SK-N-DZ (cell line): ENCODE measurements around the gene CHL1.
A peak's percentile ranks its signal among the peaks of the same experiment; 100 is the strongest.

Experiments used
- DNase-seq: peaks from one replicate; pipeline ENCODE4 v3.0.0-alpha.2; 2015; ENCODE audit warnings: low spot score

CHL1 gene

DNA sequence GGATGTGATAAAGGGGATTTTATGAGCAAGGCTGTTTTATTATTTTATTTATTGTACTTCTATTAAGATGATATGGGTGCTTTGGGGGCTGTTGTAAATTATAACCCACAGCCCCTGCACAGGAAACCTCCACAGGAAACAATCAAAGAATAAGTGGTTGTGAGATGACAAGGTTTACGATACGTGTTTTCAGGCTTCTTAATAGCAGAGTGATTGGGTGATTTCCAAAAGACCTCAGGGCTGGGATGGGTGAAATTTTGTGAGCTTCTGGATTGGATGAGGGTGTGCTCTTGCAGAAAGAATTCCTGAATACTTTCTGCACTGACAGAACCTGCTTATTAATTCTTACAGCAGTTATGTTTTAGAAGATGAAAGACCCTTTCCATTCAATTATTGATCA lies 21.4 kb downstream of the CHL1 start:
- DNase-seq = no peak

DNA sequence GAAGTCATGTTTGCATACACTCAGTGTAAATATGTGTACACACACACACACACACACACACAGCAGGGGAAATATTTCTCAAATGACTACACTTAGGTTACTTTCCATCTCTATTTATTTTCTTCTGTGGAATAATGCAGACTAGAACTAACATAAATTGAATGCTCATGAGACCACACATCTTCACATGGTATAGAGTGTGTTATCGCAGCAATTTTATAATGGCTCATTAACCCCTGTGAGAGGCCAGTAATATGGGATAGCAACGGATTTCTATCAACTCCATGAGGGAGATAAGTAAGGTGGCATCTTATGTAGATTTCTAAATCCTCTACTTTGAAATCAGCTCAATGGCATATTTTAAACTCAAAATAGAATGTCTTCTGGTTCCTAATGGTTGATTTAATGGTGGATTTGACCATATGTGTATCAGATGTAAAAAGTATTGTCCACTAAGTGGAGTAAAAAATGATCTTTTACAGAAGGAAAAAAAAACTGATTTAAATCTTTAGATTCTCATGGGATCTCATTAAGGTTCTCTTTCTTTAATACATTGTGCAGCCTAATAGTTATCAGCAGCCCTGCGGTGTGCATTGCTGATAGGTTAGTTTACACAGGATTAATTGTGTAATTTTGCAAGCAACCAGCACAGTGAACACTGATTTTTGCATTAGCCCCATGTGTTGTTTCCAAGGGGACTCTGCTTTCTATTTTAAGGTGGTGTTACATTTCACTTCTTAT lies 32.0 kb downstream of the CHL1 start:
- DNase-seq = no peak

DNA sequence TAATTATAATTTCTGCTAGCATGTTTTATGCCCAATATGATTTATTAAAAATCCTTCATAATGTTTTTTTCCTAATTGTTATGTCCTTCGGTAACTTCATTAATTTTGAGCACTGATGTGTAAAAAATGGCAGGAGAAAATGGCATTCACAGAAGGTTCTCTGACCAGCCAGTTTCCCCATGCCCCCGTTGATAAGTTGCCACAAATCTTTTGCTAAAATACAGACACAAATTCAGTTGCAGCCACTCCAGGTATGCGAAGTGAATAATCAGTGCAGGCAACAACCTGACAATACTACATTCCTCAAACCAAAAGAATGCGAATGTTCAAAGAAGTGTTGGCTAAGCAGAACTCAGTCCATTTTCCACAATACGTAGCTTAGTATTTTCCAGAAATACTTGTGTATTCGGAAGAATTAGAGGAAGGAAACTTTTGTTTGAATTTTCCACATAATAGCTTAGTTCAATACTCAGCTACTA lies 32.7 kb downstream of the CHL1 start:
- DNase-seq = no peak

DNA sequence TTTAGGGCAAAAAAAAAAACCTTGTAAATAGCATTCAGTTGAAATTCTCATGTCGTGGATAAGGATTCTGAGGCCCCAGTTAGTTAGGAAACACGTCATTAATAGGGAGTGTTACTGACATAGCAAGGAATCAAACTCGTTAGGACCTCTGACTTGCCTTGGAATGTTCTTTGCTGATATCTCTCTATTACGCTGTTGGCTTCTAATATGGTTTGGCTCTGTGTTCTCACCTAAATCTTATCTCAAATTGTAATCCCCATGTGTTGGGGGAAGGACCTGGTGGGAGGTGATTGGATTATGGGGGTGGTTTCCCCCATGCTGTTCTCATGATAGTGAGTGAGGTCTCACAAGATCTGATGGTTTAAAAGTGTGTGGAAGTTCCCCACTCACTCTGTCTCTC lies 40.3 kb downstream of the CHL1 start:
- no peak for DNase-seq

DNA sequence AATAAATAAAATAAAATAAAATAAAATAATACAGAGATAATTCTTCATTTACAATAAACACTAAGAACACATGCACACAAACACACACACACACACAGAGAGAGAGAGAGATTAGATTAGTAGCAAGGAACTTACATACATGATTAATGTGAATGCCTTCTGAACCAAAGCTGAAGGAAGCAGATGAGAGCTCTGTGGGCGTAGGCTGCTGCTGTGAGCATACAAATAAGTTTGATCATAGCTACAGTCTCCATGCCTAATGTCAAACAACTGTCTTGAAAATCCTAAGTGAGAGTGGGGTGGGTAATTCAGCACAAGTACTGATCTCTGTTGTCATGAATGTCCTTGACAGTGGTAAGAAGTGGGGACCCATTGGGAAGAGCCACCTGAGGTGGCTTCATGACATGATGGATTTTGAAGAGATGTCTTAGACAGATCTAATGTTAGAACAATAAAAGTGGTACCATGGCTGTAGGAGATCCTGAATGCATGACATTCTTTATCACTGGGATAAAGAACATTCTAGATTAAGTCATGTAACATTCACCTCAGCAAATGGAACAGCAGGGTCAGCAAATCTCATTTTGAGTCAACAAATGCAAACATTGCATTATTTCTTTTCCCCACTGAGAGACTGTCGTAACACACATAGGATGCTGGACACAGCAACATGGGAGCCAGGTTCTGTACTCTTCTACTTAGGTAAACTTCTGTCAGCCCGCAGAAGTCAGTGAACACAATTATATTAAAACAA lies 46.2 kb downstream of the CHL1 start:
- no peak for DNase-seq

DNA sequence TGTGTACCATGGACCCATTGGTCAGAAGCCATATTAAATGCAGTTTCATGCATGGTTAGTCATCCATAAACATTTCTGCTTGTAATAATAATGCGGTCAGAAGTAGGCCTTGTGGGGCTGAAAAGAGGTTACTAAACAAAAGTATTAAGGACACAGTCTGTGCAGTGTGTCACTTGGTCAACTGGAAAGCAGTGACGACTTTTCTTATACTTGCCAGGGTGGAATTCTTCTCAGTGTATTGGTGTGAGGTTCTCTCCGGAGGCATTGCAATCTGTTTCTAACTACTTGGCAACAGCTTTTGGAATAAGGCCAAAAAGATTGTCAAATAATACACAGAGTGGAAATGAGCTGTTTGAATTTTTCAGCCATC lies 46.8 kb downstream of the CHL1 start:
- DNase-seq = no peak

DNA sequence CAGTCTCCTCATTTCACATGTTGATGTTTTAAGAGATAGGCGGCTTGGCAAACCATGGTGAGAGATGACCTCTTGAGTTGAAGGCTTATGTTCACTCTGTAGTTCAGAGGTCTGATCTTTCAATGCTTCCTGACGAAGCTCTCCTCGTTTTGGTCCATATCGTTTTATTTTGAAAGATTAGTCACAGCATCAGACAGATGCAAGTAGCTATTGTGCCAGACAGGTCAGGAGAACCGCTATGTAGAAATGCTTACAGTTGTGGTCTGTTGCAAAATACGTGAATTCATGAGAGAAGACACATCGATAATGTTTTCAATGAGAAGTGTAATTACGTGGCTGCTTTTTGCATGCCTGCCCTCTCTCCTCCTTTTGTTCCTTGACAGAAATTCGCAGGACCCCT lies 47.5 kb downstream of the CHL1 start:
- DNase-seq = no peak

DNA sequence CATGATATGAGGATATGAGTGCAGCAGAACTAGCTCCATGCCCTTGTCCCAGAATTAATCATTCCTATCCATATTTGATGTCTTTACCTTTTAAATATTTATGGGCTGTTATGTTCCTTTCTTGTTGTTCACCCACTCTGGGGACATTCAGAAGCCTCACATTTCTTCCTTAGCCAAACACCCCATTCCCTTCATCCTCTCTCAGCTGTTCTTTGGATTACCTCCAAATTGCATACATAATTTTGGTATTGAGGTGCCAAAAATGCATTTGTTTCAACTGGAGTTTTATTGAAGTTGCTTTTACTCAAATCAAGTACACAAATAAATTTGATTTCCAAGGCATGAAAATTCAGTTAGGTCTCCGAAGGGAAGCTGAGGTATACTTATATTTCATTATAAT lies 51.4 kb downstream of the CHL1 start:
- DNase-seq = no peak

DNA sequence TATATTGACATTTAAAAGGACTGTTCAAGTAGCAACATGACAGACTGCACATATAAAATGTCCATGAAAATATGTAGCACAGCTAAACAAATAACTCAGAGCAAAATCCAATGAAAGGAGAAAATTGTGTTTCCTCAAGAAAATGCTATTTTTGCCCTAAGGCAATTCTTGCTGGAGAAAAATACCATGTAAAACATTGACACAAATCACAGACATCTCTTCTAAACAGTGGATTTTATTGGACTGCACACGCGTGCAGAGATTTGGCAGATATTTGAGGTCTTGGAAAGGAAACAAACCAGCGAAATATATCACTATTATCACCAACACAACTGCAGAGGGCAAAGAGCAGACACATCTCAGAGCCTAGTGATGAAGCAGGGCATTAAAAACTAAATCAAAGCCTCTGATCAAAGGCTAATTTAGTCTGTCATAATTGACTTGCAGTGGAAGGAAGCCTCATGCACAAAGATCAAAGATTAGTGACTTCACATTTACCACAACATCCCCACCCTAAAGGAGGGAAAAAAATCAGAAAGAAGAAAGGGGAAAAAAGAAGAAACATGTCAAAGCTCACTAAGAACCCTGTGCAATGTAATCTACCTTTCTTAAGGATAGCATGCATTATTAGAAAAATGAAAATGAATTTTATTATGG lies 52.4 kb downstream of the CHL1 start:
- no peak for DNase-seq

DNA sequence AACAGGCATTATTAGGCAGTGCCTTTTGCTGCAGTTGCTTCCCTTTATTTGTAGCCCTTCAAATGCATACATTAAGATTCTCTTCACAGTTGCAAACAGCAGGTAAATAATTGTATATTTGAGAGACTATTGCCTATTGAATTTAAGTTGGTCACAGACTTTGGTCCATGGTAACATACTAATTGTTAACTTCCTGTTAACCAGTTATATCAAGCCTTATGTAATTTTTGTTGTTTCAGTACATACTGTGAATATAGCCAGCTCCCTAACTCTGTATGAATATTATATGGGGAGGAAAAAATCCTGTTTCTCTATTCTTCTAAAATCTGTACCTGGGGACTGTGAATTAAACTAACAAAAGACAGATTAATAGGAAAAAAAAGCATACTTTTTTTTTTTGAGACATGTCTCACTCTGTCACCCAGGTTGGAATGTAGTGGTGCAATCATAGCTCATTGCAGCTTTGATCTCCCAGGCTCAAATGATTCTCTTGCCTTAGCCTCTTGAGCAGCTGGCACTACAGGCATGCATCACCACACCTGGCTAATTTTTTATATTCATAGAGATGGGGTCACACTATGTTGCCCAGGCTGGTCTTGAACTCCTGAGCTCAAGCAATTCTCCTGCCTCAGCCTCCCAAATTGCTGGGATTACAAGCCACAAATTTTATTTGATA lies 53.2 kb downstream of the CHL1 start:
- no peak for DNase-seq

DNA sequence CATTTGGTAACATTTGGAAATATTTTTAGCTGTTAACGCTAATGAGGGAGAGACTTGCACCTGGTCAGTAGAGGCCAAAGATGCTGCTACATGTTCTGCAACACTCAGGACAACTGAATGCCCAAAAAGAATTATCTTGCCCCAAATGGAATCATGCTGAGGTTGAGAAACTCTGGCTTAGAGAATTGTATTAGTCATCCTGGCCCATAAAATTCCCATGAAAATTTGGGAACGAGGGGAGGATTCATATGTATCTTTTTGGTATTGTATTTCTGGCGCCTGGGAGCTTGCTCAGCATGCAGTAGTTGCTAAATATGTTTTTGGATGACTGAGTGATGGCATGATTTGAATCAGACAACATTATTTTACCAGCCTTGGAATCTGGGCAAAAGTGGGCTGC lies 59.9 kb downstream of the CHL1 start:
- DNase-seq = no peak

DNA sequence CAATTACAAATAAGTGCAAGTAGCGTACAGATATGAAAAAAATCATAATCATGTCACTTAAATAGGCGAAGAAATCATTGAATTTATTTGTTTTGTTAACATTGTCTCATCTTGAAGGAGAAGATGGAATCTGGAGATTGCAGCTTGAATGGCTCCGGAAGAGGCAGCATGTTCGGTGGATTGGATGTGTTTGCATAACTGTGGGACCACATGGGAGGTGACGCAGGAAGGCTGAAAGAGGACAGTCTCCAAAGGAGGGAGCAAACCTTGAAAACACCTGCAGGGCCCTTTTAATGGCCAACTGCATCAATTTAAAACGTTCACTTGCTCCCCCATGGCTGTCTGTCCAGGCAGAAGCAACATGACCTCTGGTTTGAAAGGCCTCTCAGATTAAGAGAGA lies 61.3 kb downstream of the CHL1 start:
- DNase-seq = no peak

DNA sequence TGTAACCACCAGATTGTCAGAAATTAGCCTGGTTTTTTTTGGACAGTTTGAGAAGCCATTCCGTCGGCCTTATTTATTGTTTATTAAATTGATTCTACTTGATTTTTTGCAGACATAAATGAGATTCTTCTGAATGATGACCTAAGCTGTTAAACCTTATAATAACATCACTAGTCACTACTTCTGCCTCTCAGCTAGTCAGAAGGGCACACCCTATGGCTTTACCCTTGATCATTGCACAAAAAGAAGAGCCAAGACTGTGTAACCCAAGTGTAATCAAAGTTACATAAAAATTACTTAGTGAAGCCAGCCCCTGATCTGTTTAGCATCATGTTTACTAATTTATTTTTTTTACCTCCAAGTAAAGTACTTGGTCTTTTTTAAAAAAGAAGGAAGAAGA lies 64.3 kb downstream of the CHL1 start:
- no peak for DNase-seq

DNA sequence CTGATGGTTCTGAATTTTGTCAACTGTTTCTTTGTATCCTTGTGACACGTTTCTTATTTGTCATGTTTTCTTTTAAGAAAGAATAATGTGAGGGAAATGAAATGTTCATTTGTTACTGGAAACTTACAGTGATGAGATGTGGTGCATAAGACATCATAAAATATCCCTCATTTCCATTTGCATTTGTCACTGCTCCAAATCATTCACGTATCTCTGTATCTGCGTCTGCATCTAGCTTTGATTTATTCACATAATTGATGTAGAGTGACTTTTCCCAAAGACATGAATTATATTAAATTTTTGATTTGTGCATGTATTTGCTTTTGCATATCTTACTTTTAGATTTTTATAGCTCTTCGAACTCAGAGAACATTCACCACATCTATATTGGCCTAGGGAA lies 66.8 kb downstream of the CHL1 start:
- no peak for DNase-seq

DNA sequence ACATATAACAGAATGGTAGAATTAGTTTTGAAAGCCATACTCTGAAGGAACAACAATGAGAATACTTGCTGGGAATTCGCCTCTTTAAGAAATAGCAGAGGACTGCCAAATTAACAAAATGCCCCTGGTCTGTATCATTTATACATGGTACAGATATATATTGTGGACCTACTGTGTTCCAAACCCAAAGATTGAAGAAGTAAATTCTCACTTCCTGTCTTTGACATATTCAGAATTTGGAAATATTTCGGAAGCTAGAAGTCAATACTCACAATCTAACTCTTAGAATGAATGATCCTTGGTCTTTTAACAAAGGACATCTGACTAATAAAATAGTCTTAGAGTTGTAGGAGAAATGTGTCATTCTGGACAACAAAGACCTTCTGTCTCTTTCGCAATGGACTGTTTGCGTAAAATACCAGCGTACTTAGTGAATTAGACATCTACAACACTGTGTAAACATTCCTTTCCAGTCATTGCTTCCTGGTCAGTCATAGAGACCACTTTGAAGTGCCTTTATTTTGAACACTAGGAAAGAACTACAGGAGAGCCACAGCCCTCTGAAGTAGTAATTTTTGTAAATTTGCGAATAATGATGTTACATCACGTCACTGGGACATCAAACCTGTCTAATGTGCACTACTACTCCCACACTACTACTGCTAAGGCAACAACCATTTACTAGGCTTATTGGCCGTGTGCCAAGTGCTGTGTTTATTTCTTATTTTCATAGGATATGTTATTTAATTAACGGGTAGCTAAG lies 68.0 kb downstream of the CHL1 start:
- DNase-seq = no peak

DNA sequence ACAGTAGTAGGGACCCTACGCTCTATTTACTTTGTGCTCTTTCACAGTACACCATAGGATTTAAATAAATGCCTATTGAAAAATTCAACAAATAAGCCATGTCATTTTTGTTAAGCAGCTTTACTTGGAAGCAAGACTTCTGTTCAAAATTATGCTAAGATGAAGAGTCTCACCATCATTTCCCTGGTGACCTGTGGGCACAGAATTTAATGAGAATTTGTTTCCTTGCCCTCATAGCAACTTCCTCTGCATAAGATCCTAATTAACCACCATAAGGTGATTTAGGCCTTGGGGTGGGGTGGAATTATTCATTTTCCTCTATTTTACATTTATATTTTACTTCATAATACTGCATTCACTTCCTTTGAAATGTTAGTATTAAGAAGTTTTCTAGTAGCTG lies 70.5 kb downstream of the CHL1 start:
- no peak for DNase-seq

DNA sequence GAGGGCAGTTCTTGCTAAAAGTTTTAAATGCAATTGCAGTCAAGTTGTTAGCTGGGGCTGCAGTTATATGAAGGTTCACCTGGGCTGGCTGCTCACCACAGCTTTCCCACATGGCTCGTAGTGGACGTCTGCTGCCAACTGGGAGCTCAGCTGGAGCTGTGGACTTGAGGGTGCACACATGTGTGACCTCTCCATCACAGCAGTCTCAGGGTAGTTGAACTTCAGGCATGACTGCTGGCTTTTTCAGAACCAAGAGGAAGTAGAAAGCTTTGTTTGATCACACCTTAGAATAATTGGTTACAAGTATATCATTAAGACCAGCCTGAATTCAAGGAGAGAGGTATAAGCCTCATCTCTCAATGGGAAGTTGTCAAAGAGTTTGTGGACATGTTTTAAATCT lies 74.1 kb downstream of the CHL1 start:
- DNase-seq = no peak

DNA sequence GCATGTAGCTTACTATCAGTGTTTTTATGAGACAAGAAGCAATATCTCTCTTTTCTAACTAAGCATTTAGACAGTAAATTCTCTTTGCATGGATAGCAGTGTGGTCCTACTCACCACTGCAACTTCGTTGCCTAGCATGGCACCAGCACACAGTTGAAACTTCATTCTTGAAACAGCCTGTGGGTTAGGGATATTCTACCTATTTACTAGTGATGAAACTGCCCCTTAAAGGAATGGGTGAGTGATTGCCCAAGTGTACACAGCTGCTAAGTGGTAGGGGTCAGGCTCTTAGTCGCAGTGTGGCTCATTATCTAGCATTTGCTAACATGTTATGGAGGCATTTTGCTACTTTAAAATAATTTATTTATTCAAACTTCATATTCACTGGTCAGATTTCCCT lies 78.4 kb downstream of the CHL1 start:
- no peak for DNase-seq

DNA sequence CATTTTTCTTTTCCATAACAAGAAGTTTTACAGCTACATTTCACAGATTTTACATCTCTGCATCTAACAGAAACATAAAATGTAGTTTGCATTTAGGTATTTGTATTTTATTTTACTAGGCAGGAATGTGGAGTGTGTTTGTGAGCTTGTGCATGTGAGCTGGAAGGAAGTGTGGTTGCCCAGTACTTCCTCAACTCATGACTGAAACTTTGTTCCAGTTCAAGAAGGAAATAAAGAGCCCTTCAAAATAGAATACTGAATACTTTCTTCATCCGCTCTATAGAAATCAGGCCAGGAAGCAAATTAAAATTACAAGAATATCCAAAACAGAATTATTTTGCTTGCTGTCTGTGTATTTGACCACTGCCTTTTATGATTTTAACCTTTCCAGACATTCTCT lies 81.3 kb downstream of the CHL1 start:
- DNase-seq = no peak

DNA sequence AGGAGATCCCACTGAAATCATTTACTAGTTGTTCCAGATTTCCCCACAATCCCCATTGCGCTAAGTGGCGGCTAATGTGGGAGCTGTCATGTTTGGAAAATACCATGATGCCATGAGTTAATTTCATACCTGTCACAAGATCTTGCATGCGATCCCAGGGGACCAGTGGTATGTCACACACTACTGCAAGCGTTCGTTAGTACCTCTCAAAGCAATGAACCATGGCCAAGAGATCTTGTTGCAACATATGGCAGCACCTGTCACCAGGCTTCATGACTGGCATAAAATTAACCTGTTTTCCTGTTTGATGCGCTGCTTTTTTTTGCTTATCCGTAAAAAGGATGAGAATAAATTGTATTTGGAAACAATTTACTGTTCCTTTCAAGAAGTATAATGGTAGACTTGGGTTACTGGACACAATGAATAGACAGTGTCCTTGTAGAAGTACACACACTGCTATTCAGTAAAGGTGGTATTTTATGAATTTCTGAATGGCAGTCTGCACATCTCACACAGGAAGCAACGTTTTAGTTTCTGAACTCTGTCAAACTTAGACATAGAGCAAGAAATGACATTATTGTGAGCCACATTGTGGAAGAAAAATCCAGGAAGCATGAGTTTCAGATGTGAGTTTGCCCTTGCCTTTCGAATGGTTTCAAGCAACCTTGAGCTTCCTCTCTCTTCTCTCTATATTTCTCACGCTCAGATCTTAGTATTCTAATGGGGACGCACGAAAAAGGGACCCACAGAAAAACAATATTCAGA lies 81.9 kb downstream of the CHL1 start:
- peak; percentile 31 for DNase-seq

DNA sequence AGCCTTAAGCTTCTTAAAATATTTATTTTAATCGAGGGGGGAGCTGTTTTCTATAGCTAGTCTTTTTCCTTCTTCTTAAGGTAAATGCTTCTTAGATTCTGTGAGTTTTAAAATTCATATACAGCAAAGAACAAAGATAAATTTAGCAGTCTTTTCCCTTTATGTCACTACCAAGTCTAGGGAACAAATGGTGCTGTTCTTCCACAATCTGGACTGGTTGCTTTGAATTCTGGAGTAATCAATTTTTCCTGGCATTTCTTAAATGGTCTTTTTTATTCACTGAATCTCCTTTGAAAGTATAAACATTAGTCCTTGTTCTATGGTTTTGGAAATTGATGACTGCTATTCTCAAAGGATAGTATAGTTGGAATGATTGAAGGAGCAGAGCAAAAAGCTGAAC lies 82.8 kb downstream of the CHL1 start:
- no peak for DNase-seq
